Mucosa of descending colon (tissue), 3 donors: ENCODE measurements around the gene PRUNE2. TPM values are rescaled to one million over a fixed set of nuclear protein-coding genes. Genes with fewer than 3 reads are reported as not detected.

Experiments used
- ATAC-seq: fragments of 200-7000 bp; cut with Tn5 transposase; one replicate; pipeline ENCODE4 v1.9.1; 2020; ENCODE audit warnings: mild to moderate bottlenecking, moderate library complexity
- DNase-seq, 3 donors: peaks; one replicate each; pipeline ENCODE4 v3.0.0-alpha.2; 2020
- H3K36me3 ChIP-seq: fragments of 200-600 bp; one replicate; pipeline ENCODE4 v1.8.0; 2021; ENCODE audit warnings: low read depth, mild to moderate bottlenecking
- H3K4me1 ChIP-seq: fragments of 200-600 bp; one replicate; pipeline ENCODE4 v1.8.0; 2021; ENCODE audit warnings: low read depth, mild to moderate bottlenecking
- H3K4me3 ChIP-seq: fragments of 200-600 bp; one replicate; pipeline ENCODE4 v1.8.0; 2021; ENCODE audit warnings: mild to moderate bottlenecking
- H3K9me3 ChIP-seq: fragments of 200-600 bp; one replicate; pipeline ENCODE4 v1.8.0; 2021; ENCODE audit warnings: mild to moderate bottlenecking
- intact Hi-C, 2 donors: fragments of 100-400 bp; cut with DNase I in 1 of 2; cut with micrococcal nuclease in 1 of 2; formaldehyde crosslinking; loops; one replicate each; pipeline versions ENCODE4 v1.11.0 to v1.11.1; 2022; cut with DNase I, micrococcal nuclease
- total RNA-seq, 3 donors: library from RNA; stranded (reverse); fragmentation: NEBNext Ultra II Directional in 2 of 3; extraction: Animal tissue kit (Norgen Biotek cat#: 25700) in 2 of 3; gene quantifications; one replicate each; pipeline versions ENCODE4 v1.2.1 to v1.2.4, GENCODE V29; 2021 to 2023
- TF ChIP-seq, protein P1 (sequence below): fragments of 200-600 bp; IDR thresholded peaks from one replicate; pipeline ENCODE4 v1.8.0; 2022; ENCODE audit warnings: antibody characterized with exemption, mild to moderate bottlenecking
- donor health status: DM: no; HTN: no; CAD: no; lungs with moderate emphysema.
- donor health status: DM: no; HTN: no; CAD: no.
- donor health status: DM: no; HTN: yes; CAD: no.

PRUNE2 gene
- total RNA-seq, 3 donors from 2014 or later = 48.2 to 437 (median 62.4) TPM

DNA sequence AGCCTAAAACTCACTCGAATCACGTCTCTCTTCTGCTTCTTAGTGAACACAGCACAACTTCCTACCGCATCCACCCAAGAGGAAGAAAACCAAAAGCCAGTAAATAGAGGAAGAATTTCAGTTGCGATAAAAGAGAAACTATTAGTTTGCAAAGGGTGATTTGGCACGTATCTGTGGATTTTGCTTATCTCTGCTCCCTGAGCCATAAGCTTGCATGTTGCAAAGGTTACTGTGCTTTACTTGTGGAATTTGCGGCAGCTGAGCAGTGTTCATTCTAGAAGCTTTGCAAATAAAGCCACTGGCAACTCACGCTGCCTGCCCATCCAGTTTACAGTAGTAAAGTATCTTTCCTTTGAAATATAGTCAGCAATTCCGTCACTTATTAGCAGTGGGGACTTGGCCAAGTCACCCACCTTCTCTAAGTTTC is 290.7 kb downstream of the PRUNE2 start:
- Histone ChIP-seq H3K4me1 (peaks cover 25% of the 10 kb centered on the region), H3K4me3 (no peak overlapping the region), H3K36me3 (no peaks in the 10 kb centered on the region), H3K9me3 (no peaks in the 10 kb centered on the region)
- ATAC-seq (peak; percentile 74), DNase-seq (peak in 1 of 3 donors; percentile 60)
- intact Hi-C loops = no loop called here
- TF ChIP-seq, protein P1, sequence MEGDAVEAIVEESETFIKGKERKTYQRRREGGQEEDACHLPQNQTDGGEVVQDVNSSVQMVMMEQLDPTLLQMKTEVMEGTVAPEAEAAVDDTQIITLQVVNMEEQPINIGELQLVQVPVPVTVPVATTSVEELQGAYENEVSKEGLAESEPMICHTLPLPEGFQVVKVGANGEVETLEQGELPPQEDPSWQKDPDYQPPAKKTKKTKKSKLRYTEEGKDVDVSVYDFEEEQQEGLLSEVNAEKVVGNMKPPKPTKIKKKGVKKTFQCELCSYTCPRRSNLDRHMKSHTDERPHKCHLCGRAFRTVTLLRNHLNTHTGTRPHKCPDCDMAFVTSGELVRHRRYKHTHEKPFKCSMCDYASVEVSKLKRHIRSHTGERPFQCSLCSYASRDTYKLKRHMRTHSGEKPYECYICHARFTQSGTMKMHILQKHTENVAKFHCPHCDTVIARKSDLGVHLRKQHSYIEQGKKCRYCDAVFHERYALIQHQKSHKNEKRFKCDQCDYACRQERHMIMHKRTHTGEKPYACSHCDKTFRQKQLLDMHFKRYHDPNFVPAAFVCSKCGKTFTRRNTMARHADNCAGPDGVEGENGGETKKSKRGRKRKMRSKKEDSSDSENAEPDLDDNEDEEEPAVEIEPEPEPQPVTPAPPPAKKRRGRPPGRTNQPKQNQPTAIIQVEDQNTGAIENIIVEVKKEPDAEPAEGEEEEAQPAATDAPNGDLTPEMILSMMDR = no peak

DNA sequence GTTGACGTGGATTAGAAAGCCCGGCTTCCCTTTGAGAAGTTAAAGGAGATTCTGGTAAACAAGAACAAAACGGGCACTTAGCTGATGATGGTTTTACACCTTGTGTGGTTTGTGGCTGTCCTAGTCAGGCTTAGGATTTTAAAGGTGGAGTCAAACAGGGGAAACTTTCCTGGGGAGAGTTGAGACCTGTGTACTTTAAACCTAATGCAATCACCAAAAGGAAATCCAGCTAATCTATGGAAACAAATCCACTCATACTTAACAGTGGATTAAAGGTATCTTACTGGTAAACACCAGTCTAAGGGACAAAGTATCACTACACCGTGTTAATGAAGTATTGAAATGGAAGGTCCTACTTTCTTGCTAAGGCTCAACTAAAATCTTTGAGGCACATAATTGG is 291.9 kb downstream of the PRUNE2 start:
- intact Hi-C loops = no loop called here
- DNase-seq (no peak), ATAC-seq (peak; percentile 62)
- peaks cover 22% of the 10 kb centered on the region for H3K4me1 ChIP-seq
- no peaks in the 10 kb centered on the region for H3K36me3 ChIP-seq
- H3K4me3 ChIP-seq = no peak overlapping the region
- H3K9me3 ChIP-seq = no peaks in the 10 kb centered on the region
- TF ChIP-seq, protein P1 = no peak

DNA sequence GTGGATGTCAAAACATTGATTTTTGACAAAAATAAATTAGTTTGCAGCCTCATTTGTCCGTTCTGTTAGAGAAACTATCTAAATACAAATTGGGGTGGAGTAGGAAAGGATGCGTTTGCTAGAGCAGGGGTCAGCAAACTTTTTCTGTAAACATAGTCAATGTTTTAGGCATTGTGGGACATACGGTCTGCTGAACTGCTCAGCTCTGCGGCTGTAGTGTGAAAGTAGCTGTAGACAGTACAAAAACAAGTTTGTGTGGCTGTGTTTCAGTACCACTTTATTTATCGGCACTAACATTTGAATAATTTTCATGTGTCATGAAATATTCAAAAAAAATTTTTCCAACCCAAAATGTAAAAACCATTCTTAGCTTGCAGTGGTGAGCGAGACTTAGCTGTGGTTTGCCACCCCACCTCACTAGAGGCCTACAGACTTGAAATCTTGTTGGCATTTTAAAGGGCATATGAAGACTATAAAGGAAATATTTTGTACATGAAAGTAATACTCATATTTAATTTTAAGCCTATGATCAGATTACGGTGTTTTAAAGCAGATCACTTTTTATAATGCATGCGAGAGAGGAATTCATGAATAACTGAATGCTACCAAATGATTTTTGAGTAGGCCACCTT is 292.6 kb downstream of the PRUNE2 start:
- Histone ChIP-seq H3K36me3 (no peaks in the 10 kb centered on the region), H3K4me1 (peaks cover 16% of the 10 kb centered on the region), H3K4me3 (no peak overlapping the region), H3K9me3 (no peaks in the 10 kb centered on the region)
- no peak for DNase-seq
- intact Hi-C loops = no loop called here
- TF ChIP-seq, protein P1 = no peak
- ATAC-seq = no peak

DNA sequence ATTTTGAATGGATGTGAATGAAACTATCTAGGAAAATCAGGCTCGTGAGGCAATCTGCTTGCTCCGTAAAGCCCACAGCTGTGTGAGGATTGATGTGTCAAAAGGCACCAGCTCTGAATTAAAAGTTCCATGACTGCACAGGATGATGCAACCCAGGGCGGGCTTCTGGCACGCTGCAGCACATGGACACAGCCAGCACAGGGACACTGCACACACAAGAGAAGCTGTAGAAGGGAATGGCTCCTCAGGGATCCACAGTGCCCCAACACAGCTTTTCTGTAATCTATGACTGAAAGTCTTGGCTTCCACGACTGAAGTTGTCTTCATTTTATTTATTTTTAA is 295.9 kb downstream of the PRUNE2 start:
- H3K36me3 ChIP-seq = no peaks in the 10 kb centered on the region
- no peaks in the 10 kb centered on the region for H3K9me3 ChIP-seq
- peak in 2 of 3 donors; percentile 28 to 57 for DNase-seq
- no peak overlapping the region for H3K4me3 ChIP-seq
- ATAC-seq = peak; percentile 46
- intact Hi-C loops = no loop called here
- no peaks in the 10 kb centered on the region for H3K4me1 ChIP-seq
- TF ChIP-seq, protein P1 = no peak

DNA sequence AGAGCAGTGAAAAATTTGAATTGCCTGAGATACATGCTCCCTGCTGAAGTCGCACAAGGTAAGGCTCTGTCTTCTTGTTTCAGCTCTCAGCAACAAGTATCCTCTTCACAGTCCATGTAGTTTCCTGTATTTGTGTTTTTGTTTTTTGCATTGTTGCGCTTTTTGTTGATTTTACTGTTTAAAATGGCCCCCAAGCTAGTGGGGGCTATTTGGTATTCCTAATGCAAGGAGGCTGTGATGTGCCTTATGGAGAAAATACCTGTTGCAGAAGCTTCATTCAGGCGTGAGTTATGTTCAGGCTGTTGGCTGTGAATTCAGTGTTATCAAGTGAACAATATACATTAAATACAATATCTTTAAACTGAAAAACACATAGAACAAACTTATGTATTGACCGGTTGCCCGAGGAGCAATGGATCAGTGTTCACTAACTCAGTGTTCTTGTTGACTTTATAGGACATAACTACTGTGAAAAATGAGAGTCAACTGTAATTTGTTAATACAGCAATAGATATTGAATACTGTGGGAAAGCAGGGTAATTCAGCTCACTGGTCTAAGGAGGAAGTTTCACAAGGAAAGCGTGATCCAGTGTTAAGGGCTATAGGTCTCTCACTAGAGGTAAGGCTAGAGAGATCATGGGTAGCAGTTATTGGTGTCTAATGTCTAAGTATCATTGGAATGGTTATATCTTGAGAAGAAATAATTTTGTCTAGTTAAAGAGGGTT is 296.5 kb downstream of the PRUNE2 start:
- no peaks in the 10 kb centered on the region for H3K4me1 ChIP-seq
- no peaks in the 10 kb centered on the region for H3K9me3 ChIP-seq
- H3K4me3 ChIP-seq = no peak overlapping the region
- intact Hi-C loops = no loop called here
- H3K36me3 ChIP-seq = no peaks in the 10 kb centered on the region
- DNase-seq = no peak
- TF ChIP-seq, protein P1 = no peak
- peak; percentile 17 for ATAC-seq
